Stomach (tissue), 9 donors: ENCODE results near the gene NSUN2. TPM values are rescaled to one million over a fixed set of nuclear protein-coding genes. Genes with fewer than 3 reads are reported as not detected.

Experiments used
- DNase-seq, 2 donors: peaks; one replicate each; pipeline versions ENCODE4 v3.0.0 to v3.0.0-alpha.2; 2013 to 2019
- H3K27ac ChIP-seq, 5 donors: fragments of 200-600 bp in 4 of 5; sonication (generic) in 4 of 5; one replicate each; pipeline ENCODE4 v1.5.1; 2013 to 2019; ENCODE audit warnings: mild to moderate bottlenecking in 1 of 5, moderate library complexity in 1 of 5
- H3K27me3 ChIP-seq, 3 donors: fragments of 200-600 bp; sonication (generic); one replicate each; pipeline ENCODE4 v1.5.1; 2017 to 2019; ENCODE audit warnings: mixed run types in 1 of 3
- H3K36me3 ChIP-seq, 4 donors: fragments of 200-600 bp; sonication (generic); 1 replicate in 3 of 4; 2 replicates in 1 of 4; pipeline ENCODE4 v1.5.1; 2016 to 2019
- H3K4me1 ChIP-seq, 4 donors: fragments of 200-600 bp; sonication (generic); one replicate each; pipeline ENCODE4 v1.5.1; 2016 to 2019
- H3K4me3 ChIP-seq, 4 donors: fragments of 200-600 bp; sonication (generic) in 3 of 4; one replicate each; pipeline ENCODE4 v1.5.1; 2016 to 2019; ENCODE audit warnings: mild to moderate bottlenecking in 1 of 4
- H3K9me3 ChIP-seq, 4 donors: fragments of 200-600 bp; sonication (generic); one replicate each; pipeline ENCODE4 v1.5.1; 2016 to 2019
- CTCF ChIP-seq, 7 experiments: fragments of 450-650 bp in 4 of 7; fragments of 200-600 bp in 3 of 7; sonication (generic) in 3 of 7; IDR thresholded peaks; one replicate each; pipeline ENCODE4 v1.5.1; 2016 to 2019; ENCODE audit warnings: antibody characterized with exemption in 7 of 7, control low read depth in 2 of 7, mild to moderate bottlenecking in 1 of 7
- EP300 ChIP-seq: sonication (generic); formaldehyde crosslinking; IDR thresholded peaks from one replicate; pipeline ENCODE4 v1.6.1; 2017; ENCODE audit warnings: antibody characterized with exemption
- POLR2A ChIP-seq, 4 donors: fragments of 450-650 bp; IDR thresholded peaks; one replicate each; pipeline ENCODE4 v1.6.1; 2016; ENCODE audit warnings: antibody characterized with exemption in 4 of 4, control low read depth in 2 of 4, mild to moderate bottlenecking in 1 of 4, moderate library complexity in 1 of 4
- POLR2AphosphoS5 ChIP-seq, 3 donors: sonication (generic); formaldehyde crosslinking; IDR thresholded peaks; one replicate each; pipeline ENCODE4 v1.6.1; 2016; ENCODE audit warnings: antibody characterized with exemption in 3 of 3
- WGBS, 5 donors: extraction: QIAGEN DNeasy Blood & Tissue Kit in 3 of 5; methylation state at CpG; one replicate each; pipeline versions ENCODE4 v1.1.5 to v1.1.7; 2013 to 2018; 5-methylcytosine and 5-hydroxymethylcytosine counted together
- intact Hi-C: fragments of 100-400 bp; cut with DNase I; formaldehyde crosslinking; loops from one replicate; pipeline ENCODE4 v1.15.1; 2023; ENCODE audit warnings: low total_unique reads
- polyA plus RNA-seq, 3 donors: library from polyadenylated mRNA; stranded (reverse); fragments of 200-250 nt; gene quantifications; one replicate each; pipeline ENCODE4 v1.2.3, GENCODE V29; 2013
- total RNA-seq, 5 donors: library from RNA; depleted of rRNA; stranded (reverse); fragments of >200 nt; gene quantifications; one replicate each; pipeline versions ENCODE4 v1.1.0 to v1.2.3, GENCODE V29; 2014 to 2016
- donor health status: healthy with polysubstance abuse.
- donor health status: Bipolar disorder and iron deficiency.
- donor health status: healthy.

The NSUN2 gene
- total and polyA plus RNA-seq, 8 donors, result 23.1 to 249 (median 40.3) TPM

- peaks cover 0 to 11% (median 0%) of the 10 kb centered on the region in 3 donors for H3K27me3 ChIP-seq
- WGBS, 5 donors, result 93 to 98% (median 94%) methylated on average over 6 to 7 of the region's 7 CpGs
- no peak for DNase-seq
- H3K9me3 ChIP-seq, result no peaks in the 10 kb centered on the region
- no peaks in the 10 kb centered on the region for H3K36me3 ChIP-seq
- H3K4me3 ChIP-seq, result no peak overlapping the region
- no peak overlapping the region for H3K27ac ChIP-seq
- TF ChIP-seq CTCF (IDR thresholded peaks at IDR 0.05), result no peak
- TF ChIP-seq EP300, result no peak
- TF ChIP-seq POLR2A (IDR thresholded peaks at IDR 0.05), result no peak
- TF ChIP-seq POLR2AphosphoS5 (IDR thresholded peaks at IDR 0.05), result no peak
- intact Hi-C loops, result no loop called here
- peaks cover 0 to 1% (median 0%) of the 10 kb centered on the region in 4 donors for H3K4me1 ChIP-seq
Measured at GRCh38 chr5:6550628-6551027, 82.2 kb downstream of the NSUN2 start.

Other genes starting within 250 kb of the NSUN2 start
- gene UBE2QL1, start 184.2 kb downstream of the NSUN2 start, total RNA-seq, result 1 to 10 TPM in 1 of 5 donors, under 1 TPM in 3, not detected in 1; 0.58 to 6.1 (median 0.91) TPM
- 1 to 10 TPM in 2 of 3 donors, under 1 TPM in 1; 0.95 to 2.7 (median 2.3) TPM for gene UBE2QL1, start 184.2 kb downstream of the NSUN2 start, polyA plus RNA-seq
- 1 to 10 TPM in 4 of 5 donors, not detected in 1; 1.3 to 7.7 (median 4.8) TPM for gene SRD5A1, start 396 bp upstream of the NSUN2 start, total RNA-seq
- gene SRD5A1, start 396 bp upstream of the NSUN2 start, polyA plus RNA-seq, result 10 to 100 TPM in 1 of 3 donors, 1 to 10 TPM in 2; 3.8 to 12.8 (median 4.2) TPM
- gene TENT4A, start 80.4 kb upstream of the NSUN2 start, total RNA-seq, result 10 to 100 TPM; 12.8 to 37.4 (median 27.2) TPM
- gene TENT4A, start 80.4 kb upstream of the NSUN2 start, polyA plus RNA-seq, result 1 to 10 TPM; 3.5 to 8.4 (median 4.2) TPM